Measurements from ENCODE around the gene HPSE2. TPM values are rescaled to one million over a fixed set of nuclear protein-coding genes. Genes with fewer than 3 reads are reported as not detected.

Gene HPSE2
- total and polyA plus RNA-seq, 2 of the 8 experiments (the other 6 are each of a cell fraction or from before 2014, with no cell fraction given): 0.41 to 0.58 TPM

DNA sequence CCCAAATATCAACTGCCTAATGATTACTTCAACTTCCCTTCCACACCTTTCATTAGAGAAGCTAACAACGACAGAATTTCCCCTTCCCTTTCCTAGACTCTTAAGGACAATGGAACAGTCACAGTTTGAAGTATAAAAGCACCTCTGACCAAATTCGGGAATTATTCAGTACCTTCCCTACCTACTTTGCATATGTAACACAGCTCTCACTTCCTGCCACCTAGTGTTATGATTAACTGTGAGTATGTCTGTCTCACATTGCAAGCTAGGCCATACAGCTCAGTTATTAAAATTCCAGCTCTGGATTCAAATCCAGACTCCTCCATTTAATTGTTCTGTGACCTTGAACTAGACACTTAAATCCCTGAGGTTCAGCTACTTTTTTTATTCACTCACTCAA is 44.8 kb upstream of the HPSE2 start:
- H3K14ac ChIP-seq (ENCODE audit: insufficient read length): no peak overlapping the region
- H3K18ac ChIP-seq (ENCODE audit: extremely low read depth, low read length): no peak overlapping the region
- no peak overlapping the region for H3K23ac ChIP-seq (ENCODE audit: insufficient read length)
- no peak overlapping the region for H3K4ac ChIP-seq (replicated peaks; ENCODE audit: insufficient read length, low read depth, low read length)
- no peak overlapping the region for H3K9ac ChIP-seq (replicated peaks in 1 of 4; ENCODE audit: extremely low read depth in 1 of 4, low read depth in 3 of 4, low read length in 3 of 4)
- POLR2A ChIA-PET (ENCODE audit: partially characterized antibody): no interaction called here
- no peak overlapping the region for H2BK20ac ChIP-seq (ENCODE audit: low read length)
- no peak overlapping the region for H2BK120ac ChIP-seq (replicated peaks; ENCODE audit: low read depth, low read length)
- TF ChIP-seq SP1 (IDR thresholded peaks at IDR 0.05; ENCODE audit: low read depth, low read length): no peak
- no peak overlapping the region for H4K8ac ChIP-seq (ENCODE audit: extremely low read depth, insufficient read depth, low read length)
- FAIRE-seq: no peak
- no peak overlapping the region for H3K4me2 ChIP-seq (ENCODE audit: insufficient read depth in 1 of 2, low read depth in 2 of 2, low read length in 2 of 2)
- no peaks in the 10 kb centered on the region for H3K79me2 ChIP-seq (ENCODE audit: control insufficient read depth in 1 of 2, insufficient read depth in 2 of 2, low read length in 2 of 2)
- no peaks in the 10 kb centered on the region for H3K4me1 ChIP-seq (replicated peaks in 1 of 4; ENCODE audit: control insufficient read depth in 3 of 4, insufficient read depth in 4 of 4, low read length in 3 of 4)
- no peak overlapping the region for H4K91ac ChIP-seq (replicated peaks; ENCODE audit: insufficient read length, low read length)
- H2AFZ ChIP-seq (ENCODE audit: low read length): no peak overlapping the region
- H2BK15ac ChIP-seq (ENCODE audit: low read length): no peak overlapping the region
- no peak for DNase-seq (ENCODE audit: low read depth in 1 of 2, low spot score in 2 of 2)
- H4K20me1 ChIP-seq (replicated peaks in 1 of 2; ENCODE audit: control insufficient read depth in 1 of 2, insufficient read depth in 2 of 2, low read length in 2 of 2): no peaks in the 10 kb centered on the region
- CTCF ChIA-PET (ENCODE audit: partially characterized antibody): interaction anchor here (1.2 to 2.7 kb wide), 3 partner anchors 8 to 813 kb away, joined by 3 to 8 read pairs (median 3); no protein-coding TSS in a partner anchor
- no peak overlapping the region for H3K4me3 ChIP-seq (ENCODE audit: extremely low read depth in 1 of 4, insufficient read depth in 2 of 4, low read depth in 3 of 4, low read length in 4 of 4)
- no peak overlapping the region for H3K56ac ChIP-seq (replicated peaks; ENCODE audit: insufficient read length, low read depth, low read length)
- no peak overlapping the region for H2AK5ac ChIP-seq (ENCODE audit: low read depth, low read length)
- H3K79me1 ChIP-seq (ENCODE audit: low read depth, low read length): no peaks in the 10 kb centered on the region
- H2BK12ac ChIP-seq (ENCODE audit: low read depth, low read length): no peak overlapping the region
- no peaks in the 10 kb centered on the region for H3K9me3 ChIP-seq (ENCODE audit: insufficient read depth in 2 of 2, low read depth in 1 of 2, low read length in 1 of 2)
- H3K27ac ChIP-seq (ENCODE audit: low read depth, low read length): no peak overlapping the region
- 52% methylated on average over 2 of the region's 2 CpGs; no CpG with 5 or more reads in 1 of the 2 experiments for whole genome bisulfite sequencing, 2 experiments (ENCODE audit: extremely low coverage in 1 of 2, insufficient coverage in 1 of 2, insufficient read length in 1 of 2, insufficient replicate concordance in 2 of 2, low coverage in 1 of 2, low lambda C conversion rate in 2 of 2, missing lambda C conversion rate in 1 of 2)
- H3K36me3 ChIP-seq (ENCODE audit: control insufficient read depth in 2 of 4, insufficient read depth in 4 of 4, low read length in 3 of 4): no peaks in the 10 kb centered on the region
- no peaks in the 10 kb centered on the region for H3K27me3 ChIP-seq (replicated peaks in 1 of 4; ENCODE audit: control insufficient read depth in 3 of 4, extremely low read depth in 1 of 4, insufficient read depth in 3 of 4, low read length in 3 of 4)
- H3K23me2 ChIP-seq (ENCODE audit: low read depth, low read length): no peaks in the 10 kb centered on the region
- no peak overlapping the region for H2BK5ac ChIP-seq (ENCODE audit: low read depth, low read length)
- no peak overlapping the region for H4K5ac ChIP-seq (ENCODE audit: insufficient read length, low read depth, low read length)

All from H1 (cell line).